SU-DHL-6 (cell line): ENCODE measurements around the gene DUXA.
"Not testable (repeated sequence)": the region's sequence is repeated elsewhere in the genome, so short reads cannot be mapped to it uniquely, and the experiment has no call there.

Experiments
- H2AFZ ChIP-seq: fragments of 200-600 bp; sonication (generic); 2 replicates; pipeline ENCODE4 v1.6.1; 2014; ENCODE audit warnings: low read depth, mild to moderate bottlenecking, moderate library complexity, mixed read lengths, antibody characterized with exemption, low read length; ENCODE audit not compliant: severe bottlenecking
- H3F3A ChIP-seq: fragments of 200-600 bp; shearing (Covaris generic); 2 replicates; pipeline ENCODE4 v1.6.0; 2016; ENCODE audit warnings: antibody characterized with exemption, mild to moderate bottlenecking; ENCODE audit not compliant: insufficient read depth
- H3K27ac ChIP-seq: fragments of 200-600 bp; sonication (generic); 2 replicates; pipeline ENCODE4 v1.5.1; 2016; ENCODE audit warnings: low read depth, mild to moderate bottlenecking, low read length, moderate library complexity, mixed read lengths
- H3K27me3 ChIP-seq: fragments of 200-600 bp; sonication (generic), shearing (Covaris generic); 2 replicates; pipeline ENCODE4 v1.6.0; 2014; ENCODE audit warnings: mild to moderate bottlenecking, low read length
- H3K36me3 ChIP-seq: fragments of 200-600 bp; sonication (generic); 2 replicates; pipeline ENCODE4 v1.6.1; 2014; ENCODE audit warnings: mild to moderate bottlenecking, low read length, mixed read lengths
- H3K4me2 ChIP-seq: fragments of 300-600, 200-600 bp; shearing (Covaris generic), sonication (generic); 2 replicates; pipeline ENCODE4 v1.6.0; 2014; ENCODE audit warnings: low read length, low read depth, mild to moderate bottlenecking; ENCODE audit not compliant: poor library complexity, severe bottlenecking
- H3K4me3 ChIP-seq: fragments of 200-600 bp; sonication (generic); 2 replicates; pipeline ENCODE4 v1.5.1; 2014; ENCODE audit warnings: antibody characterized with exemption, low read length, mild to moderate bottlenecking, mixed read lengths; ENCODE audit not compliant: insufficient read depth, poor library complexity, severe bottlenecking
- H3K79me2 ChIP-seq: fragments of 200-600 bp; sonication (generic); 2 replicates; pipeline ENCODE4 v1.6.1; 2014; ENCODE audit warnings: mild to moderate bottlenecking, low read length, moderate library complexity; ENCODE audit not compliant: insufficient read depth
- H3K9ac ChIP-seq: fragments of 200-600 bp; sonication (generic); 2 replicates; pipeline ENCODE4 v1.7.0; 2014; ENCODE audit warnings: mild to moderate bottlenecking, low read length
- H3K9me2 ChIP-seq: fragments of 200-600 bp; sonication (generic); replicated peaks from 2 replicates; pipeline ENCODE4 v1.6.1; 2014; ENCODE audit warnings: low read length; ENCODE audit not compliant: insufficient read depth
- H3K9me3 ChIP-seq: fragments of 200-600 bp; sonication (generic); 2 replicates; pipeline ENCODE4 v1.6.1; 2014; ENCODE audit warnings: low read length, mixed read lengths; ENCODE audit not compliant: insufficient read depth
- H4K20me1 ChIP-seq: fragments of 200-600 bp; sonication (generic); 2 replicates; pipeline ENCODE4 v1.6.1; 2014; ENCODE audit warnings: low read depth, mild to moderate bottlenecking, antibody characterized with exemption, low read length, moderate library complexity, mixed read lengths
- CTCF ChIP-seq: fragments of 200-600 bp; sonication (generic); IDR thresholded peaks from one replicate; pipeline ENCODE4 v1.5.1; 2017; ENCODE audit warnings: antibody characterized with exemption, mild to moderate bottlenecking, low read length, moderate library complexity; ENCODE audit not compliant: insufficient read depth, poor library complexity, severe bottlenecking
- EZH2phosphoT487 ChIP-seq: fragments of 200-600 bp; sonication (generic), shearing (Covaris generic); conservative IDR thresholded peaks from 2 replicates; pipeline ENCODE4 v1.6.1; 2018; ENCODE audit warnings: mild to moderate bottlenecking, antibody characterized with exemption, low read length, moderate library complexity, mixed read lengths

Gene DUXA

GRCh38 chr19:57141699-57142098, 25.6 kb downstream of the DUXA start:
- no peaks in the 10 kb centered on the region for H3K9me3 ChIP-seq
- no peak overlapping the region for H2AFZ ChIP-seq
- H3K36me3 ChIP-seq, result no peaks in the 10 kb centered on the region
- no peak overlapping the region for H3K9ac ChIP-seq
- H3K27me3 ChIP-seq, result no peaks in the 10 kb centered on the region
- no peaks in the 10 kb centered on the region for H4K20me1 ChIP-seq
- no peak overlapping the region for H3K27ac ChIP-seq
- TF ChIP-seq EZH2phosphoT487, result no peak
- no peak for TF ChIP-seq CTCF
- no peaks in the 10 kb centered on the region for H3K9me2 ChIP-seq
- no peak overlapping the region for H3K4me3 ChIP-seq
- H3K4me2 ChIP-seq, result no peak overlapping the region
- no peaks in the 10 kb centered on the region for H3F3A ChIP-seq
- no peaks in the 10 kb centered on the region for H3K79me2 ChIP-seq

GRCh38 chr19:57135797-57136196, 31.5 kb downstream of the DUXA start:
- Histone ChIP-seq H3K9ac (no peak overlapping the region), H3K4me2 (no peak overlapping the region), H3K36me3 (no peaks in the 10 kb centered on the region), H3K27me3 (no peaks in the 10 kb centered on the region), H4K20me1 (no peaks in the 10 kb centered on the region), H3K79me2 (no peaks in the 10 kb centered on the region), H3K27ac (no peak overlapping the region), H2AFZ (no peak overlapping the region), H3F3A (no peaks in the 10 kb centered on the region), H3K9me2 (no peaks in the 10 kb centered on the region), H3K4me3 (no peak overlapping the region), H3K9me3 (no peaks in the 10 kb centered on the region)
- TF ChIP-seq CTCF (no peak), EZH2phosphoT487 (no peak)

GRCh38 chr19:57127403-57127802, 39.9 kb downstream of the DUXA start:
- not testable (repeated sequence) for H3F3A ChIP-seq, H3K9ac ChIP-seq, H3K4me2 ChIP-seq, H3K9me2 ChIP-seq, H3K27ac ChIP-seq, H3K27me3 ChIP-seq, H3K9me3 ChIP-seq, H3K36me3 ChIP-seq, H2AFZ ChIP-seq, H4K20me1 ChIP-seq, H3K4me3 ChIP-seq, H3K79me2 ChIP-seq

GRCh38 chr19:57123882-57124281, 43.4 kb downstream of the DUXA start:
- TF ChIP-seq CTCF, result no peak
- no peak for TF ChIP-seq EZH2phosphoT487

More at GRCh38 chr19:57123882-57124281, 43.4 kb downstream of the DUXA start:
- no peak overlapping the region for H3K9ac ChIP-seq
- H3K9me2 ChIP-seq, result no peaks in the 10 kb centered on the region
- H4K20me1 ChIP-seq, result no peaks in the 10 kb centered on the region
- H3K4me3 ChIP-seq, result no peak overlapping the region
- no peaks in the 10 kb centered on the region for H3F3A ChIP-seq
- H3K36me3 ChIP-seq, result no peaks in the 10 kb centered on the region
- H3K79me2 ChIP-seq, result no peaks in the 10 kb centered on the region
- H3K27me3 ChIP-seq, result no peaks in the 10 kb centered on the region
- no peaks in the 10 kb centered on the region for H3K9me3 ChIP-seq
- H2AFZ ChIP-seq, result no peak overlapping the region
- no peak overlapping the region for H3K4me2 ChIP-seq
- H3K27ac ChIP-seq, result no peak overlapping the region
